Measurements from ENCODE around the gene TCERG1L. TPM values are rescaled to one million over a fixed set of nuclear protein-coding genes. Genes with fewer than 3 reads are reported as not detected.

TCERG1L gene
- total and polyA plus RNA-seq, 9 of the 15 experiments (the other 6 are each of a cell fraction or from before 2014, with no cell fraction given): not detected

DNA sequence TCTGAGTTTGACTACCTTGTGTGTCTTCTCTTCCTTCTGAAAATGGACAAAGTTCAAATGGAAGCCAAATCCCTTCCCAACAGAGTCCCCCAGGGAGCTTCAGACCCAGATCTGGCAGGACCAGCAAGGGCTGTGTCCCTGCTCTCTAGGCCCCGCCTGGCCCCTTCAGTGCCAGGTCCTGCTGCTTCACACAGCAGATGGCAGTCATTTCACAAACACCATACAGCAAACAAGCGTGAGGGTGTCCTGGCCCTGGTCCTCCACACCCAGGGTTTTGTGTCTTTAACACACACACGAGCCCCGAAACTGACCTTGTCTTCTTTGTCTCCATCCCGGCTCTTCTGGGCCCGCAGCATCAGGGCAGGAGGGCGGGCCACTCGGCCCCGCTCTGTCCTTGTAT lies 145.0 kb downstream of the TCERG1L start:
- CTCF ChIA-PET (ENCODE audit: low intra/inter-chr PET ratio): no interaction called here
- intact Hi-C loops (cut with micrococcal nuclease): no loop called here

DNA sequence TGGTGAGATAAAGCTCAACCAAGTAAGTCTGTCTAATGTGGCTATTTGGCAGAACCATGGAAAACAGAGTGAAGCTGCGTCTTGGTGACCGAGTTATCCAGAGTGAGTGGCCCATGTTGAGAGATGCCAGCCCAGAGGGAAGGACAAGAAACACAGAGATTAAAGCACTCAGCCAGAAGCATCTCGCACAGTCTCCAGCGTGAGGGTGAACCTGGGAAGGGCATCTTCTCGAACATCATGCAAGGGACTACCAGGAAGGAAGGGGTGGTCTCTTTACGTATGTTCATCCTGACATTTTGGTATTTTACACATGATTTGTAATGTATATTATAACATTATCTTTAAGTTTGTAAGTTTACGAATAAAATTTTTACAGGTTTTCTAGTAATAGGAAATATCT lies 146.4 kb downstream of the TCERG1L start:
- Histone ChIP-seq H3K4me1 (replicated peaks in 1 of 2; ENCODE audit: control insufficient read depth in 2 of 2, insufficient read depth in 2 of 2, low read length in 2 of 2) (no peaks in the 10 kb centered on the region), H3K9ac (ENCODE audit: insufficient read depth in 1 of 2, low read depth in 2 of 2, low read length in 2 of 2) (no peak overlapping the region), H3K79me2 (ENCODE audit: control insufficient read depth, insufficient read depth, low read length) (no peaks in the 10 kb centered on the region), H3K27me3 (ENCODE audit: control insufficient read depth in 2 of 2, insufficient read depth in 2 of 2, low read length in 2 of 2) (peaks cover 0 to 25% of the 10 kb centered on the region in 2 experiments; a peak in 2 of 5 replicates), H3K27ac (ENCODE audit: extremely low read depth, low read depth, low read length) (no peak overlapping the region), H4K20me1 (replicated peaks; ENCODE audit: control insufficient read depth, insufficient read depth, low read length) (no peaks in the 10 kb centered on the region), H3K9me3 (replicated peaks; ENCODE audit: control insufficient read depth, insufficient read depth, low read depth, low read length) (no peaks in the 10 kb centered on the region), H3K4me2 (ENCODE audit: insufficient read depth, low read length) (no peak overlapping the region), H3K36me3 (ENCODE audit: control insufficient read depth, insufficient read depth, low read length) (no peaks in the 10 kb centered on the region), H3K4me3 (no peak overlapping the region), H2AFZ (ENCODE audit: low read depth, low read length) (no peak overlapping the region), H3K9me1 (ENCODE audit: control insufficient read depth, insufficient read depth, low read length) (no peaks in the 10 kb centered on the region)
- no peak for DNase-seq (ENCODE audit: extremely low read depth in 1 of 4, low spot score in 3 of 4)
- no peak for FAIRE-seq
- POLR2A ChIA-PET: no interaction called here
- 0% methylated on average over 7 of the region's 7 CpGs for WGBS (ENCODE audit: insufficient coverage, low coverage, missing lambda C conversion rate)
- CTCF ChIA-PET (ENCODE audit: low intra/inter-chr PET ratio): no interaction called here
- BruUV-seq (replicated peaks): no TSS peak
- no peak for ATAC-seq
- in situ Hi-C loops (cut with MboI): no loop called here
- intact Hi-C loops (cut with micrococcal nuclease): no loop called here
- TF ChIP-seq, protein P1, sequence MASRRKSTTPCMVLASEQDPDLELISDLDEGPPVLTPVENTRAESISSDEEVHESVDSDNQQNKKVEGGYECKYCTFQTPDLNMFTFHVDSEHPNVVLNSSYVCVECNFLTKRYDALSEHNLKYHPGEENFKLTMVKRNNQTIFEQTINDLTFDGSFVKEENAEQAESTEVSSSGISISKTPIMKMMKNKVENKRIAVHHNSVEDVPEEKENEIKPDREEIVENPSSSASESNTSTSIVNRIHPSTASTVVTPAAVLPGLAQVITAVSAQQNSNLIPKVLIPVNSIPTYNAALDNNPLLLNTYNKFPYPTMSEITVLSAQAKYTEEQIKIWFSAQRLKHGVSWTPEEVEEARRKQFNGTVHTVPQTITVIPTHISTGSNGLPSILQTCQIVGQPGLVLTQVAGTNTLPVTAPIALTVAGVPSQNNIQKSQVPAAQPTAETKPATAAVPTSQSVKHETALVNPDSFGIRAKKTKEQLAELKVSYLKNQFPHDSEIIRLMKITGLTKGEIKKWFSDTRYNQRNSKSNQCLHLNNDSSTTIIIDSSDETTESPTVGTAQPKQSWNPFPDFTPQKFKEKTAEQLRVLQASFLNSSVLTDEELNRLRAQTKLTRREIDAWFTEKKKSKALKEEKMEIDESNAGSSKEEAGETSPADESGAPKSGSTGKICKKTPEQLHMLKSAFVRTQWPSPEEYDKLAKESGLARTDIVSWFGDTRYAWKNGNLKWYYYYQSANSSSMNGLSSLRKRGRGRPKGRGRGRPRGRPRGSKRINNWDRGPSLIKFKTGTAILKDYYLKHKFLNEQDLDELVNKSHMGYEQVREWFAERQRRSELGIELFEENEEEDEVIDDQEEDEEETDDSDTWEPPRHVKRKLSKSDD (conservative IDR thresholded peaks at IDR 0.05; ENCODE audit: low read length): no peak
- TF ChIP-seq GTF2A2 (tag; IDR thresholded peaks at IDR 0.05) (no peak), KLF16 (IDR thresholded peaks at IDR 0.05) (no peak), SRSF9 (IDR thresholded peaks at IDR 0.05; ENCODE audit: borderline replicate concordance, low read depth, low read length) (no peak), HMG20A (CRISPR knock-in tag; conservative IDR thresholded peaks at IDR 0.05) (no peak), XRCC3 (IDR thresholded peaks at IDR 0.05) (no peak), ZNF143 (CRISPR knock-in tag; IDR thresholded peaks at IDR 0.05) (no peak), KAT2B (IDR thresholded peaks at IDR 0.05; ENCODE audit: low read depth, low read length) (no peak), ARID2 (IDR thresholded peaks at IDR 0.05) (no peak)
- TF ChIP-seq, protein P2, sequence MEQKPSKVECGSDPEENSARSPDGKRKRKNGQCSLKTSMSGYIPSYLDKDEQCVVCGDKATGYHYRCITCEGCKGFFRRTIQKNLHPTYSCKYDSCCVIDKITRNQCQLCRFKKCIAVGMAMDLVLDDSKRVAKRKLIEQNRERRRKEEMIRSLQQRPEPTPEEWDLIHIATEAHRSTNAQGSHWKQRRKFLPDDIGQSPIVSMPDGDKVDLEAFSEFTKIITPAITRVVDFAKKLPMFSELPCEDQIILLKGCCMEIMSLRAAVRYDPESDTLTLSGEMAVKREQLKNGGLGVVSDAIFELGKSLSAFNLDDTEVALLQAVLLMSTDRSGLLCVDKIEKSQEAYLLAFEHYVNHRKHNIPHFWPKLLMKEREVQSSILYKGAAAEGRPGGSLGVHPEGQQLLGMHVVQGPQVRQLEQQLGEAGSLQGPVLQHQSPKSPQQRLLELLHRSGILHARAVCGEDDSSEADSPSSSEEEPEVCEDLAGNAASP (IDR thresholded peaks at IDR 0.05): no peak
- TF ChIP-seq, protein P3, sequence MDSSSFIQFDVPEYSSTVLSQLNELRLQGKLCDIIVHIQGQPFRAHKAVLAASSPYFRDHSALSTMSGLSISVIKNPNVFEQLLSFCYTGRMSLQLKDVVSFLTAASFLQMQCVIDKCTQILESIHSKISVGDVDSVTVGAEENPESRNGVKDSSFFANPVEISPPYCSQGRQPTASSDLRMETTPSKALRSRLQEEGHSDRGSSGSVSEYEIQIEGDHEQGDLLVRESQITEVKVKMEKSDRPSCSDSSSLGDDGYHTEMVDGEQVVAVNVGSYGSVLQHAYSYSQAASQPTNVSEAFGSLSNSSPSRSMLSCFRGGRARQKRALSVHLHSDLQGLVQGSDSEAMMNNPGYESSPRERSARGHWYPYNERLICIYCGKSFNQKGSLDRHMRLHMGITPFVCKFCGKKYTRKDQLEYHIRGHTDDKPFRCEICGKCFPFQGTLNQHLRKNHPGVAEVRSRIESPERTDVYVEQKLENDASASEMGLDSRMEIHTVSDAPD (CRISPR knock-in tag; IDR thresholded peaks at IDR 0.05): no peak

More for the DNA sequence above, 145.0 kb downstream of the TCERG1L start:
- Histone ChIP-seq H3K9me3 (replicated peaks; ENCODE audit: control insufficient read depth, insufficient read depth, low read depth, low read length) (no peaks in the 10 kb centered on the region), H3K9me1 (ENCODE audit: control insufficient read depth, insufficient read depth, low read length) (no peaks in the 10 kb centered on the region), H3K4me3 (no peak overlapping the region), H3K79me2 (ENCODE audit: control insufficient read depth, insufficient read depth, low read length) (no peaks in the 10 kb centered on the region), H4K20me1 (replicated peaks; ENCODE audit: control insufficient read depth, insufficient read depth, low read length) (no peaks in the 10 kb centered on the region), H3K9ac (ENCODE audit: insufficient read depth in 1 of 2, low read depth in 2 of 2, low read length in 2 of 2) (no peak overlapping the region), H2AFZ (ENCODE audit: low read depth, low read length) (no peak overlapping the region), H3K27me3 (ENCODE audit: control insufficient read depth in 2 of 2, insufficient read depth in 2 of 2, low read length in 2 of 2) (peaks cover 0 to 13% of the 10 kb centered on the region in 2 experiments; a peak in 1 of 5 replicates), H3K4me1 (replicated peaks in 1 of 2; ENCODE audit: control insufficient read depth in 2 of 2, insufficient read depth in 2 of 2, low read length in 2 of 2) (no peaks in the 10 kb centered on the region), H3K27ac (ENCODE audit: extremely low read depth, low read depth, low read length) (no peak overlapping the region), H3K36me3 (ENCODE audit: control insufficient read depth, insufficient read depth, low read length) (no peaks in the 10 kb centered on the region), H3K4me2 (ENCODE audit: insufficient read depth, low read length) (no peak overlapping the region)
- POLR2A ChIA-PET: no interaction called here
- ATAC-seq (no peak), FAIRE-seq (no peak), DNase-seq (ENCODE audit: extremely low read depth in 1 of 4, low spot score in 3 of 4) (no peak)
- TF ChIP-seq EP400 (IDR thresholded peaks at IDR 0.05) (no peak), TARDBP (IDR thresholded peaks at IDR 0.05) (no peak)
- no TSS peak for BruUV-seq (replicated peaks)
- in situ Hi-C loops (cut with MboI): no loop called here
- 0% methylated on average over 5 of the region's 9 CpGs for WGBS (ENCODE audit: insufficient coverage, low coverage, missing lambda C conversion rate)
